DMS53 treated with DMSO at 0.1 percent for 48 hours (cell line): ENCODE data around the gene VPS11.
A peak's percentile ranks its signal among the peaks of the same experiment; 100 is the strongest.
"Not testable (repeated sequence)": the region's sequence is repeated elsewhere in the genome, so short reads cannot be mapped to it uniquely, and the experiment has no call there.

ENCODE experiments used
- DNase-seq: peaks from one replicate; lab custom pipeline; 2025; ENCODE audit not compliant: unreplicated experiment; lab: John Stamatoyannopoulos, UW

Gene VPS11

DNA sequence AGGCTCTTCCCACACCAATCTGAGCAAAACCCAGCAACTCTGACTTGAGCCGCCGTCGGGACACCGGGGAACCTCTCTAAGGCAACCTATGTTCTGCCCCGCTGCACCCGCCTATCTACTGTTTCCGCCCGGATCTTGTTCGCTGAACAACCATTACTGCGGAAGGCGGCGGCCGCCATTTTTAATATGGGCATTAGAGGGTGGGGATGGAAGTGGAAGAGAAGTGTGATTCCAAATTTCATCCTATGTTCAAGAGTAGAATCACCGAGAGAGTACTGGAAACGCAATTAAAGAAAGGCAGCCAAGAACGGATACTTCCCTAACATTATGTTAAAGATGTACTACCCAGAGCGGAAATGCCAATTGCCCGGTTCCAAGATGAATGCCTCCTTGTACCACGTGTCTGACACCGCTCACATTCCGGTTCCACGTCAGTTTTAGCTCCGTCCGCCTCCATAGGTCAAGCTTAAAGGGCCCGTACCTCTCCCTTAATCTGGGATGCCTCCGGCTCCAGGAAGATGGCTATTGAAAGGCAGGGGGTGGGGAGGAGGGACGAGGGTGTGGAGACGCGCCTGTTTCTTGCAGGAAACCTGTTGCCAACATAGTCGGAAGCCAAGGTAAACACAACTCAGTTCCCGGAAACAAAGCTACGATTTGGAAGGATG, 34.3 kb downstream of the VPS11 start, which contains the start of gene DPAGT1:
DPAGT1 (minus strand) TSS at position 95 of the 665 bp plus-strand sequence. CDS start 198 bp downstream, outside the sequence.
- DNase-seq: peak; percentile 95

DNA sequence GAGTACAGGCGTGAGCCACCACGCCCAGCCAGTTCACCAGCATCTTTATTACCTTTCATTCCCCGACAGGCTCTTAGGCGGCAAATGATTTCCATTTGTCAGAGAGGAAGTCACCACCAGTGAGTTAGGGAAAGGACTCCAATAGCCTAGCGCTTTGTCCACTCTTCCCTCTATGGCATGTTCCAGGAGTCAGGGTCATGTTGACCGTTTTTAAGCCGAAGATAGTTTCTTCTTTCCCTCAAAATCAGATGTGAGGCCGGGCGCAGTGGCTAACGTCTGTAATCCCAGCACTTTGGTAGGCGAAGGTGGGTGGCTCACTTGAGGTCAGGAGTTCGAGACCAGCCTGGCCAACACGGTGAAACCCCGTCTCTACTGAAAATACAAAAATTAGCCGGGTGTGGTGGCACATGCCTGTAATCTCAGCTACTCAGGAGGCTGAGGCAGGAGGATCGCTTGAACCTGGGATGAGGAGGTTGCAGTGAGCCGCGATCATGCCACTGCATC, 35.6 kb downstream of the VPS11 start:
- DNase-seq: not testable (repeated sequence)

DNA sequence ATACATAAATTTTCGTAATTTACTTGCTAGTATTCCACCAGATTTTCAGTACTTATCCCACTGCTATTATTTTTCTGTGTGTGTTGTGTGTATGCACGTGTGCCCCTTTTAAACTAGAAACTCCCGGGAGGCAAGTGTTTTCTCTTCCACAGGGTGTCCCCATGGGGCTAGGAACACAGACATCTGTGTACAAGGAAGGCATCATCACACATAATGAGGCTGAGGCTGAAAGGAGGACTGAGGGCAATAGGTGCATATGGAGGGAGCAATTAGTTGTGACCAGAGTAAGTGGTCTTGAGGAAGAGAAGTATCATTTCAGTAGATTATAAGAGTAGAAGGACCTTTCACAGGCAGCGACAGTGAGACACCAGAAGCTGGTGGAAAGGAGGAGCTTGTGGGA, 36.2 kb downstream of the VPS11 start:
- DNase-seq: no peak

DNA sequence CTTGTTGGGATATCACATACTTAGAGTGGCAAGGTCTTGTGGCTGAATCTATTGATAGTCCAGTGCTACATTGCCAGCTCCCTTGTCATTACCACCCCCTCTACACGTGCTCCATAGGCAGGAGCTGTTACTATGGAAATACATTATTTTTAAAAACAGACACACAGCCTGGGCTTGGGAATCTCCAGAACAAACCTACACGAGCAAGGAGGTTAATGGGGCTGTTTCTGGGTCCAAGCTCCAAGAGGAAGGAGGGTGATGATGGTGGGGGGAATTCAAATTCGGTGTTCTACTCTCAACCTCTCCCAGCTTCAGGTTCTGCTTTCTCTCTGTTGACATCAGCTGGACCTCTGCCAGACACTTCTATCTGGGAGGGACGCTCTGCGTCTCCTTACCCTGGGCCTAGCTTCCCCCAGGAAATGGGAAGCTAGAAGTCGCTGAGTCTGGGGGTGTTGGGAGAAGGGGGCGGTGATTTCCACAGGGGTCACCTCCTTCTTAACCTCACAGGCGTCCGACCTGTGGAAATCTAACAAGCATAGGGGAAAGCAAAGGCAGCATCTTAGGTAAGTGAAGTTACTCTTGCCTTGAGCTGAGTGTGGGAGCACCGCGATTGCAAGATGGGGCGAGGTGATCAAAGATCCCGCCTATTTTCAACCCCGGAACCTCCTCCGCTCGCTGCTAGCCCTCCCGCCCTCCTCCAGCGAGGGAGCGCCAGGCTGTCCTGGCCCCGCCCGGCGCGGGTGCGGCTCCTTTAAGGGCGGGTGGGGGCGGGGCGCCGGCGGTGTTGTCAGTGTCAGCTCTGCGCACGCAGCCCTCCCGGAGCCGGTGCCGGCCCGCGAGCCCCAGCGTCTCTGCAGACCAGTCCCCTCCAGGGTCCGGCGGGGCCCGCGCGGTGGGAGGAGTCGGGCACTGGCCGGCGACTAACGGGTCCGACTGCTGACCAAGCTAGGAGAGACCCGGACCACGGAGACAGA, 39.2 kb downstream of the VPS11 start, which contains the start of gene C2CD2L:
C2CD2L (plus strand) TSS at position 781 of the 974 bp plus-strand sequence. CDS start 398 bp downstream, outside the sequence.
- DNase-seq: peak; percentile 85

DNA sequence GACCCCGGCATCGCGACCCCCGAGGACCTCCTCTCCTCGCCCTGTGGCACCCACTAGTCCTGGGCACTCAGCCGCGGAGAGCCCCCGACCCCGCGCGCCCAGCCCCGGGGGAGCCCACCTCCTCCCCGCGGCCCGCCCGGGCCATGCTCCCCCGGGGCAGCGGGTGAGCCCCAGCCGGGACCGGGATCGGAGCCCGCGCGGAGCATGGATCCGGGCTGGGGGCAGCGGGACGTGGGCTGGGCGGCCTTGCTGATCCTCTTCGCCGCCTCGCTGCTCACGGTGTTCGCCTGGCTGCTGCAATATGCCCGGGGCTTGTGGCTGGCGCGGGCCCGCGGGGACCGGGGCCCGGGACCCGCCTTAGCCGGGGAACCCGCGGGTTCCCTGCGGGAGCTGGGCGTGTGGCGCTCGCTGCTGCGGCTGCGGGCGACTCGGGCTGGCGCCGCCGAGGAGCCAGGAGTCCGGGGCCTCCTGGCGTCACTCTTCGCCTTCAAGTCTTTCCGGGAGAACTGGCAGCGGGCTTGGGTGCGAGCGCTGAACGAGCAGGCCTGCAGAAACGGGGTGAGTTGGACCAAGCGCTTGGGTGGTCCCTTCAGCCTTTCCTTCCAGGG, 40.0 kb downstream of the VPS11 start:
- DNase-seq: no peak

DNA sequence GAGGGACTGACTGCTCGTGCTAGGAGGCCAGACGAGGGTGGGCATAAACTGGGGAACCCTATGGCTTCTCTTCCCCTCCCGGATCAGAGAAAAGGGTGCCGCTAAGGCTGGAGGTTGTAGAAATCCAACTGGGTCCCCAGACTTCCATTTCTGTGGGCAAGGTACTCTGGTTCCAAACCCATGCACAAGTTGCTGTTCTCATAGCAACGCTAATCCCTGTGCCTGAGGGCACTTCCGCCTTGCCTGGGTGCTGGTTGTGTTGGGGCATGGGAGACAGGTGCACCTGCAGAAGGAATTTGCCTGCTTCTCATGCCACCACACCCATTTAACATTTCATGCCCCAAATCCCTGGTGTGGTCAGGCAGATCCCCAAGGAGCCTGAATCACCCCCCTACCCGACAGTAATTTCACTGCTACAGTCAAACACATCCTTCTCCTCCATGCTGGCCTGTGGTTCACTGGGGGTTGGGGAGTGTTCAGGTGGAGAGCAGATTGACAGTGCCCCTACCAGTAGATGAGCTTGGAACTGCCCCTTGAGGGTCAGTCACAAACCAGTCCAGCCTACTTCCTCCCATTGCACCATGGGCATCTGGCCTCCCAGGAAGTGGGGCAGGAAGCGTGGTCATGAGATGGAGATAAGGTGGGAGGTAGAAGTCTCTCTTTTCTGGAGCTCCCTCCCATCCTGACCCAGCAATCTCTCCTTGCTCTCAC, 40.7 kb downstream of the VPS11 start:
- peak; percentile 66 for DNase-seq

DNA sequence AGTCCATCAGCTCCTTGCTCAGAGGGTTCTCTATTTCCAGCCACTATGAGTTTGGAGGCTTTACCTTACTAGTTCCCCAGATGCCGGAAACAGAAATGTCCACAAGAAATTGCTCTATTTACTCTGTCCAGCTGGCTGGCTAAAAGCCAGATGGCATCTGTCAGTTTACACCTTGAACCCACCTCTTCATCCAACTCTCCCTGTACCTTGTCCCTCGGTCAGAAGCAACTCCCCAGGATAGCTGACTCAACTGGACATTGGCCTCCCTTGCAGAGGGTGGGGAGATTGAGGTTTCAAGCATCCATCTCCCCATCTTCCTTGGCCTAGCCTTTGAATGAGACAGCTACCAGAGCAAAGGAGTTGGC, 41.2 kb downstream of the VPS11 start:
- DNase-seq: no peak

DNA sequence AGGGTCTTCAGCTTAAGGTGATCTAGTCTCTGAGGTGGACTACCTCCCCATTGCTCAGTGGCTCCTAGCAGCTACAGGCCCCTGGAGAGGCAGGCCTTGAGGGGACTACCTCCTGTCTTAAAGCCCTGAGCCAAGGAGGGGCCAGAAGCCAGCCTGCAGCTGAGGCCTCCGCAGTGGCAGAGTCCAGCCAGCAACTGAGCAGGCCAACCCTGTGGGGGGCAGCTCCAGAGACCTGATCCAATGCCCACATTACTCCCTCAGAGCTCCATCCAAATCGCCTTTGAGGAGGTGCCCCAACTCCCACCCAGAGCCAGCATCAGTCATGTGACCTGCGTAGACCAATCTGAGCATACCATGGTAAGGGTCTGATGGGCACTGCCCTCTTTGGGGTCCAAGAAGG, 42.2 kb downstream of the VPS11 start:
- no peak for DNase-seq

DNA sequence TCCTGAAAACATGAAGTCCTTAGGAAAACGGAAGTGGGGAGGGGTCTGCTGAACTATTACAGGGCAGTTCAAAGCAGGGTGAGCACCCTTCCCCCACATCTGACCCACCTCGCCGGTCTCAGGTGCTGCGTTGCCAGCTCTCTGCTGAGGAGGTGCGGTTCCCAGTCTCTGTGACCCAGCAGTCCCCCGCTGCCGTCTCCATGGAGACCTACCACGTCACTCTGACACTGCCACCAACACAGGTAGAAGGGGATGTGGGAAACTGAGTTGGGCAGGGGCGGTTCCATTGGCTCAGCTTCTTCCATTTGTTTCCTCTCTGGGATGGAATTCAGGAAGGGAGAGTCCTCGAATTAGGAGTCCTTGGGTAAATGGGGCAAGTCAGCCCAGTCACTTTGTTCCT, 42.8 kb downstream of the VPS11 start:
- no peak for DNase-seq

DNA sequence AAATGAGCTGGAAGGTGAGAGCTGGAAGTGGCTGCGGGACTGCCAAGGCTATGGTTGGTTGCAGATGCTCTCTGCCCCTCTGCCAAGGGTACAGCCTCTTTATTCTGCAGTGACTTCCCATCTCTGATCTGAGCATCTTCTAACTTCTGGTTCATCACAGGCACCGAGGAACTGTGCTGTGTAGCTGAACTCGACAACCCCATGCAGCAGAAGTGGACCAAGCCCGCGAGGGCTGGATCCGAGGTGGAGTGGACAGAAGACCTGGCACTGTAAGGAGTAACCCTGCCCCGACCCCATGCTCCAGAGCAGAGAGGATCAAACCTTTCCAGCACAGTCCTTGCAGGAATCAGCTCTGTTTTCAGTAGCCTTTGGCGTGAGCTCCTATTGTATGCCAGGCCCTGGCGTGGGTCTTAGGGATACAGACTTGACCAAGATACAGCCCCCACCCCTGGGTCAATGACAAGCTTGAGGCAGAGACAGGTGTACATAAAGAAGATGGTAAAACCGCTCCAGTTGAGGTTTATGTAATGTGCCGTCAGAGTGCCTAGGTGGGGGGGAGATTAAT, 43.8 kb downstream of the VPS11 start:
- no peak for DNase-seq

DNA sequence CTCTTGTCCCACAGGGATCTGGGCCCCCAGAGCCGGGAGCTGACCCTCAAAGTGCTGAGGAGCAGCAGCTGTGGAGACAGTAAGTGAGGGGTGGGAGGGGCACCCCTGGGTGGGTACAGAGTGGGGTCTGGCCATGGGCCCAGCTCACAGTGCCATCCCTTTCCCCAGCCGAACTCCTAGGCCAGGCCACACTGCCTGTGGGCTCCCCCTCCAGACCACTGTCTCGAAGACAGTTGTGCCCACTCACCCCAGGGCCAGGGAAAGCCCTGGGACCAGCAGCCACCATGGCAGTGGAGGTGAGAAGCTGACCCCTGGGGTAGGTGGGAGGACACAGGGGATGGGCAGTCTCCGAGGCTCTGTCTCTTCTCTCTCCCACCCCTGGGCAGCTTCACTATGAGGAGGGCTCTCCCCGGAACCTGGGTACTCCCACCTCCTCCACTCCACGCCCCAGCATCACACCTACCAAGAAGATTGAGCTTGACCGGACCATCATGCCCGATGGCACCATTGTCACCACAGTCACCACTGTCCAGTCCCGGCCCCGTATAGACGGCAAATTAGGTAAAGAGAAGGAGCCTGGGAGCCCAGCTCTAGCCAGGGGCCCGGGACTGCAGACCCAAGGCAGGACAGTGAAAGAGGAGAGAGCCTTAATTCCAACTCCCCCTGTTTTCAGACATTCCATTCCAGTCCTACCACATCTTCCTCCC, 44.8 kb downstream of the VPS11 start:
- DNase-seq: no peak

DNA sequence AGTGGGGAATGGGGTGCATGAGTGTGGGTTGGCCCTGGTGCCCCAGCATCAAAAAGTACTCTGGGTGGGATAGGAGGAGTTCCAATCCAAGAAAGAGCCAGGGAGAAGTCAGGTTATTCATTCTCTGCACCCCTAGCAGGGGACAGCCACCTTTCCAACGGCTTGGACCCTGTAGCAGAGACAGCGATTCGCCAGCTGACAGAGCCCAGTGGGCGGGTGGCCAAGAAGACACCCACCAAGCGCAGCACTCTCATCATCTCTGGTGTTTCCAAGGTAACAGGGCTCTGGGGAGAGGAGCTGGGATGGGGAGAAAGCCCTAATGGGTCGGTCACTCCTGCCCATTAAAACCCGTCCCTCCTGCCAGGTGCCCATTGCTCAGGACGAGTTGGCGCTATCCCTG, 46.1 kb downstream of the VPS11 start:
- no peak for DNase-seq

DNA sequence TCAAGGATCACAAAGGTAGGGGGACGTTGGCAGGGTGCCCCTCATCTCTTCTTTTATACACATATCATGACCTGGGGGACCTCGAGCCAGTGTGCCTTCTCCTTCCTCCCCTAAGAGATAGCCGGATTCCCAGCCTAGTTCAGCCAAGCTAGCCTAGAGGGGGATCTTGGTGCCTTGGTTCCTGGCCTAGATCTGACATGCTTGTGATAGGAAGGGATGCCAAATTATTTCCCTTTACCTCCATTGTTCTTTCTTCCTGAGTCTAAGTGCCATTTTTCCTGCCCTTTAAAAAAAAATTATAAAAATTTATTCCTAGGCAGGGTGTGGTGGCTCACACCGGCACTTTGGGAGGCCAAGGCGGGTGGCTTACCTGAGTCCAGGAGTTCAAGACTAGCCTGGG, 46.7 kb downstream of the VPS11 start:
- DNase-seq: no peak

DNA sequence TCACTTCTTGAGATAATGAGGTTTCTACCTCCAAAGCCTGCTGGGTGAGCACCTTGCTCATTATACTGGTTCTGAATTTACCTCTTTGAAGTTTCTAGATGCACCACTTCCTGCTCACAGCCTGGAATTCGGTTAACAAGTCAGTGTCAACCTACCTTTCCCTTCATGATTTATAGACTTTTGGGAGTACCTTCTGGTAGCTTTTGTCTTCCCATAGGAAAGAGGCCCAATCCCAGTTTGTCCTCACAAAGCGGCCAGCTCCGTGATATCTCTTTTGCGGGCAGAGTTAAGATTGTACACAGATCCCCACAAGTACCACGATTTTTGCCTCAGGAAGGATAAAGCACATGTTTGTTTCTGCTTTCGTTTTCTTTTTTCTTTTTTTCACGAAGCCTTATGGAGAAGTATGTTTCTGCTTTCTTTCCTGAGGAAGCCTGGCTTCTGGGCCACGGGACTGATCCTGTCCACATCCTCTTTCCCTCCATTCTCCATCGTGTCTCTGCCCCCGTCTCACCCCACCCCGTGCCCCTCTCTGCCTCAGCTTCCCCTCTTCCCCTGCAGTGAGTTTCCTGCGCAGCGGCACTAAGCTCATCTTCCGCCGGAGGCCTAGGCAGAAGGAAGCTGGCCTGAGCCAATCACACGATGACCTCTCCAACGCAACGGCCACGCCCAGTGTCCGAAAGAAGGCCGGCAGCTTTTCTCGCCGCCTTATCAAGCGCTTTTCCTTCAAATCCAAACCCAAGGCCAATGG, 48.0 kb downstream of the VPS11 start:
- no peak for DNase-seq

DNA sequence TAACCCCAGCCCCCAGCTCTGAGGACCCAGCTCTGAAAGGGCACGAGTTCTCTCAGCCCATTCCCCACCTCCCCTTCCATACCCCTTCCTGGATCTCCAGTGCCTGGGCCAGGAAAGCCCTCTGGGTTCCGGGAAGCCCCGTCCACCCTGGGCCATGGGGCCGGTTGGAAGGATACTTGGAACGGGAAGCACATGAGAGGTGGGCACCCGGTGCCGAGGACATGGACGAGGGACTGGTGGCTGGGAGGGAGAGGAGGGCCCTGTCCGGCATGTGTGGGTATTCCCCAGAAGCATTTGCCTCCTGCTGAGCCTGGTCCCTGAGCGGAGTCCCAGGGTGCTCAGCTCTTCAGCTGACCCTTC, 48.6 kb downstream of the VPS11 start:
- DNase-seq: no peak

DNA sequence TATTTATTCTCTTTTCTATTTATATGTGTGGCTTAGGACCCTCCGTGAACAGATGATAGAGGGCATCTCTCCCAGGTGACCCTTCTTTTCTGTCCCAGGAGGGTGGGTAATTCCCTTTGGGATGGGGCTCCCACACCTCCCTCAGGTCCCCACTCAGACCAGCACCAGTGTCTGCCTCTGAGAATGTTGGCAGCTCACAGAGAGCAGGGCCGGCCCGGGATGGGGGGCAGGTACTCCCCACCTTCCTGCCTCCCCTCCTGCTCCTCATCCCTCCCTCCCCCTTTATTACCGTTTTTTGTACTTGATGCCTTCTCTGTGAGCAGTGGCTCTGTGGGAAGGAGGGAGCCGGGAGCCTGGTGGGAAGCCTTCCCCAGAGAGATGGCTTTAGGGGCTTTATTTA, 49.0 kb downstream of the VPS11 start:
- no peak for DNase-seq

DNA sequence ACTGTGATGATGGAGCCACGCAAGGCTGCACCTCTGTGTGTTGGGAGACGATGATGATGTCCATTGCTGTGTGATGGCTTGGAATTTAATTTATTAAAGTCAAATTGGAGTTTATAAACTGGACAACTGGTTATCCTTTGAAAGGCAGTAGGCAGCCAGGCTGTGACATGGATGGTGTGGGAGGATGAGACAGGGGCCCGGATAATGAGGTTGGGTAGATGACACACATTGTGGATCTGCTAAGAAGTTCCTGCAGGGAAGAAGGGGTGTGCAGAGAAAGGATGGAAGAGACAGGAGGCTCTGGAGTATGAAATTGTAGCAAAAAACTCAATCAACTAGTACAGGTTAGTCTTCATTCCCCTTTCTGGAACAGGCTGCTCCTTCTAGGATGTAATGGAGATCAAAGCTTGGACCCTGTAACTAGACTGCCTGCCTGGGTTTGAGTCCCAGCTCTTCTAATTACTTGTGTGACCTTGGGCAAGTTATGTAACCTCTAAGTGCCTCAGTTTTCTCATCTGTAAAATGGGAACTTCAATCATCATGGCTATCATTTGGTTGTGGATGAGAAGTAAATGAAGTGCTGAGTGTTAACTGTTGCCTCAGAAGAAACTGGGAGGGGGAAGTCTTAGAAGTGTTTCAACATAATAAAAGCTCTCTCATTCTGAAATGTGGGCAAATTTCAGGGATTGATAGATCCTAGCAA, 49.5 kb downstream of the VPS11 start:
- no peak for DNase-seq

DNA sequence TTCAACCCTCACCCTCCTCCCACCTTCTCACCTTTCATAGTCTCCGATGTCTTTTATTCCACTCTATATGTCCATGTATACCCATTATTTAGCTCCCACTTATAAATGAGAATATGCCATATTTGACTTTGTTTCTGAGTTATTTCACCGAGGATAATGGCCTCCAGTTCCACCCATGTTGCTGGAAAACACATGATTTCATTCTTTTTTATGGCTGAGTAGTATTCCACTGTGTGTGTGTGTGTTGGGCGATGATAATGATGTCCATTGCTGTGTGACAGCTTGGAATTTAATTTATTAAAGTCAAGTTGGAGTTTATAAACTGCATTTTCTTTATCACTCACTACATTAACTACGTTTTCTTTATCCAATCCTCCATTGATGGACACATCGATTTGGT, 50.6 kb downstream of the VPS11 start:
- no peak for DNase-seq

DNA sequence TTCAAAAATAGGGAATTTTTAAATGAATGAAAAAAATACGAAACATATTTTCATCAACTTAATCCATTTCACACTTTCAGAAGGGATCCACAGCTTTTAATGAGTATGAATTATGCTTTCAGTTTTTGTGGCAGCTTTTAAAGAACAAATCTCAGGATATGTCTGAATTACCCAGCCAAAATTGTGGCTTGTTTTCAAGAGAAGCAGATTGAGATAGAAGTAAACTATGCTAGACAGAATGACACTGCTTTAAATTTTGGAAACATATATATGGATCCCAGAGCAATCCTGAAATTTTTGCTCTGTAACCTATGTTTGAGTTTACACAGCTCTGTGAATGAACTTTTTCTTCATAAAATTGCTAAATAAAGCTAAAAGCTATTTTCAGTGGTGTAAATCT, 51.3 kb downstream of the VPS11 start:
- no peak for DNase-seq
